ENCODE measurements around the gene KRT85.
"Not testable (repeated sequence)": the region's sequence is repeated elsewhere in the genome, so short reads cannot be mapped to it uniquely, and the experiment has no call there.

Gene KRT85

DNA sequence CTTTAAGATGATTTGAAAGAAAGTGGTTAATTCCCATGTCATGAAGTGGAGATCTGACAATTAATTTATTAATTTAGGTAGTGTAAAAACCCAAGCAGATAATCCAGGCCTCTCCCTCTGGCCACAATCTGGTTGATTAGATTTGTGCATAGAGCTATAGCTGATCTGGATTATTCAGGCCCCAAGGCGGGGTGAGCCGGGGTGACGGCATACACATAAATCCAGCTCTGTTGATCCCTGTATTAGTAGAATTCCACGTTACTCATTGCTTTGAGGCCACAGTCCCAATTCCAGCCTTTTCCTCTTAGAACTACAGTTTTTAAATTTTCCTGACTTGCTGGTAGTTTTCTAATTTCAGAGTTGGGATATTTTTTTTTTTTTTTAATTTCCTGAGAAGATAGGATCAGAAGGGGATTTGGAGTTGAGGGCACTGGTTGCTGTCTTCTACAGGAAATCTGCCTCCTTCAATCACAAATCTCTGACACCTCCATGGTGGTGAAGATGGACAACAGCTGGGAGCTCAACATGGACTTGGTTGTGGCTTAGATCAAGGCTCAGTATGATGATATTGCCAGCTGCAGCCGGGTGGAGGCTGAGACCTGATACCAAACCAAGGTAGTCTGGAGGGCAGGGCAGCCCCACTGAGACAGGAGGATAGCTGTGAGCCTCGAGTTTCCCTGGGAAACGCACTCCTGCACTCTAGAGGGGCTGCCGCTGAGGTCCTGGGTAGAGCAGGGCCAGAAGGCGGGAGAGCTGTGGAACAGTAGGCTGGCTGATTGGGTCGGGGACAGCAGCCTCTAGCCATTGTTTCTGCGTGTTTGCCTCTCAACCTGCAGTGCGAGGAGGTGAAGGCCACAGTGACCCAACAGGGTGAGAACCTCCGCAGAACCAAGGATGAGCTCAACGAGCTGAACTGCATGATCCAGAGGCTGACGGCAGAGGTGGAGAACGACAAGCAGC lies 19.4 kb downstream of the KRT85 start:
- no peak for DNase-seq

DNA sequence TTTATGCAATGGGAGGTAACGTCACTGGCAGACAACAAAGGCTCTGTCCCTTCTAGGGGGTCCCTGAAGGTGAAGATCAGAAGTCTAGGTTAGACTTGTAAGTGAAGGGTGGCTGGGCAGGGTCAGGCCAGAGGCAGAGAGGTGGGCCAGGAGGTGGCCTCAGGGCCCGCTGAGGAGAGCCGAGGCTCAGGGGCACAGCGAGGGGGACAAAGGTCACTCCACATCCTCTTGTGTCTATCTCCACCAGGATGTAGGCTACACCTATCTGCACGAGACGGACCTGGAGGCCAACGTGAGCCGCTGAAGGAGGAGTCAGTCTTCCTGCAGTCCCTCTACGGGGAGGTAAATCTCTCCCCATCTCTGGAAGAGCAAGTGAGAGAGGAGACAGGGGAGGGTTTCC lies 20.3 kb downstream of the KRT85 start:
- DNase-seq: no peak

DNA sequence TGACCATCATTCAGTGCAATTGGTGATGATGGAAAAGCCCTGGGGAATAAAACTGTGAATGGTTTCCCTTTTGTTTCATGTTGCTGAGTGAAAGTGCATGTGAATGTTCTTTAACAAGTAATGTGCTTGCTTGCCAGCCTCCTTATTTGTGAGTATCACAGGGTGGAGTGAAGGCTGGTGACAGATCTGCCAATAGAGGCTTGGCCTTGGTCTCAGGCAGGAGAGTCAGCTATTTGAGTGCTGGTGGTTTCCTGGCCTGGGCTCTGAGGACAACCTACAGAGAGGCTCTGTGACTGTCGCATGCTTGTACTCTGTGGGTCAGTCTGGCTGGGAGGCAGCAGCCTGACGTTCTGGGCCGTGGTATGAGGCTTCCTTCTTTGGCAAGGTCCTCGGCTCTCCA lies 20.7 kb downstream of the KRT85 start:
- DNase-seq: no peak

DNA sequence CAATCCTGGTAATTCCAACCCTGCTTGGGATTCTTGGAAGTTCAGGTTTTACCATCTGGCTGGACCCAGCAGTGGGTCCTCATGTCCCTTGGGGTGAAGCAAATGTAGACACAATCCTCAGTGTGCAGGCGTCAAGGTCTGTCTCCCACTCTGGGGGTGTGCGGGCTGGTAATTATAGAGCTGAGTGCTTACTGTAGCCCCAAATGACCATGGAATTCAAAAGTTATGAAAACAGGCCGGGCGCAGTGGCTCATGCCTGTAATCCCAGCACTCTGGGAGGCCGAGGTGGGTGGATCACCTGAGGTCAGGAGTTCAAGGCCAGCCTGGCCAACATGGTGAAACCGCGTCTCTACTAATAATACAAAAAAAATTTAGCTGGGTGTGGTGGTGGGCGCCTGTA lies 22.2 kb downstream of the KRT85 start:
- not testable (repeated sequence) for DNase-seq

DNA sequence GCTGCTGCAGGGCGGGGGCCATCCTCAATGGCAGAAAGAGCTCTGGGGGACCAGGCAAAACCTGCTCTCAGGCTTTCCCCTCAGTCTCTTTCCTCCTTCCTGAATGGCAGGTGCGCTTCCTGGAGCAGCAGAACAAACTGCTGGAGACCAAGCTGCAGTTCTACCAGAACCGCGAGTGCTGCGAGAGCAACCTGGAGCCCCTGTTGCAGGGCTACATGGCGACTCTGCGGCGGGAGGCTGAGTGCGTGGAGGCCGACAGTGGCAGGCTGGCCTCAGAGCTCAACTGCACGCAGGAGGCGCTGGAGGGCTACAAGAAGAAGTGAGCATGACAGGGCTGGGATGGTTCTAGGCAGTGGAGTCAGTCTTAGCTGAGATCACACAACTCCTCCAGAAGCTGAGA lies 23.2 kb downstream of the KRT85 start:
- no peak for DNase-seq

DNA sequence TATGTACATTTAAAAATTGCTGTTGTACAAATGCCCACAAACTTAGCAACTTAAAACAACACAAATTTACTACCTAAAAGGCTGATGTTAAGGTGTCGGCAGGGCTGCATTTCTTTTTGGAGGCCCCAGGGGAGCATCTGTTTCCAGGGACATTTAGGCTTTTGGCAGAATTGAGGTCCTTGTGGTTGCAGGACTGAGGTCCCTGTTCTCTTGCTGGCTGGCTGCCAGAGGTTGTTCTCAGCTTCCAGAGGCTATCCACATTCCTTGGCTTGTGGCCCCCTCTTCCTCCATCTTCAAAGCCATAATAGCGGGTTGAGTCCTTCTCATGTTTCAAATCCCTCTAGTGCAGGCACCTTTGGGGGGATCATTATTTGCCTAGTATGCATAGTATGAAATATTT lies 23.7 kb downstream of the KRT85 start:
- DNase-seq: no peak

DNA sequence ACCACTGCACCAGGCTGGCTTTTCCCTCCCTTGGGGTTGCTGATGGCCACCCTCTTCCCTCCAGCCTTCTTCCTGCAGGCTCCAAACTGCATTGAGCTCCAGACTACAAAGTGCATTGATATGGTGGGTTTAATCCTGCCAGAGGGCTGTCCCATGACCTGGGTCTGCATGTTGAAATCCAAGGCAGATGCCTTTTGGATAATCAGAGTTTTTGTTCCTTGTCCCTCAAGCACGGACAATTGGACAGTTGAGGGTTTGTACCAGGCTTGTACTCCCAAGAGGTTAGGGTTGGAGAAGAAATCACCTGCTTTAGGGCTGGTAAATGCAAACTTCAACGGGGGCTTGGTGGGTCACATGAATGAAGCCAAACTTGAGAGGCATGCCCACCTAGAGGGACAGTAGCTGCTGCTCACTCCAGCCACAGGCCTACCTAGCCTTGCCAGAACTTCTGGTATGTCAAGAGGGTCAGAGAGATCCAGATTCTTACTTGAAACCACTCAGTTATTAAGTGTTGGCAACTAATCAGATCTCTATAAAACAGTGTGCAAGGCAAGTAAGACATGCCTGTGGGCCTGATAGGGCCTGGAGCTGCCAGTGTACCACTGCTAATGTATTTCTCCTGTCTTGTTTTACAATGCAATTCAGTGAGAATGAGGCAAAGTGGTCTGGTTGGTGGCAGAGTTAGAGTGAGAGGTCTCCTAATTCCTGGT lies 24.3 kb downstream of the KRT85 start:
- DNase-seq: no peak

DNA sequence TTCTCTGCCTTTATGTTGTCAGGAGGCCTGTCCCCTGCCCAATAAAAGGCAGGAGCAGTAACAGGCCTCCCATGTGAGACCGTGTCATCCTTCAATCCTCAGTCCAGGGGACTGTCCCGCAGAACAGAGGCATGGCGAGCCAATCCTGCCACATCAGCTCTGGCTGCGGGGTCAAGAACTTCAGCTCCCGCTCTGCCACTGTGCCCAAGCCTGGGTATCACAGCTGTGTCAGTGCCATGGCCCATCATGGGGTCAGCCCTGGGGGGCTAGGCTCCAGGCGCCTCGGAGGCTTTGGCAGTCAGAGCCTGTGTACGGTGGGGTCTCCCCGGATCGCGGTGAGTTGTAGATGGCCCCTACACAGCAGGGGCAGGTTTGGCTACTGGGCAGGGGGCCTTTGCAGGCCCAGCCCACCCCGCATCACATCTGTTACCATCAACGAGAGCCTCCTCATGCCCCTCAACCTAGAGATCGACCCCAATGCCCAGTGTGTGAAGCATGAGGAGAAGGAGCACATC lies 26.2 kb downstream of the KRT85 start:
- DNase-seq: no peak

DNA sequence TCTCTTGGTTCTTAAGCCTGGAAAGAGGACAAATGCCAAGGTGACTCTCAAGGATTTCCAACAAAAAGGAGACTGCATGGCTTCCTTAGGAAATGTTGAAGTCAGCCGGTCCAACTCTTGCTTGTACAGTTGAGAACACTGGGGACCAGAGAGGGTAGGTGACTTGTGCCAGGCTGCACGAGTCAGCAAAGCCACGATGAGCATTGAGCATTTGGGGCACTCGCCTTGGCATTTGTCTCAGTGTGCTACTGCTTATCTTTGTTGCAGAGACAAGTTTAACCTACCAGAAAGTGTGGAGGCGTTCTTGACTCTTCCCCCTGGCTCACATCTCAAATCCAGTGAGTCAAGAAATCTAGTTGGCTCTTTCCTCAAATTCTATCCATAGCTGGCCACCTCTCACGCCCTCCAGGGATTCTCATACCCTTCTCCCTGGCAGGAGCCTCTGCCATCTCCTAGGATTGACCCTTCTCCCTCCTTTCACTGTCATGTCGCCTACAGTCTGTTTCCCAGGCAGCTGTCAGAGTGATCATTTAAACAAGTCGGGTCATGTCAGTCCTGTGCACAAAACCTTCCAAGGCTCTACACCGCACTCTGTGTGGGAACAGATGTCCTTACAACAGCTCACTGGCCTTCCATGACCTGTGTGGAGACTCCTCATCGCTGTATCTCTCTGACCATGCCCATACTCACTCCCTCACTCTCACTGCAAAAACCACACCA lies 28.9 kb downstream of the KRT85 start:
- no peak for DNase-seq

DNA sequence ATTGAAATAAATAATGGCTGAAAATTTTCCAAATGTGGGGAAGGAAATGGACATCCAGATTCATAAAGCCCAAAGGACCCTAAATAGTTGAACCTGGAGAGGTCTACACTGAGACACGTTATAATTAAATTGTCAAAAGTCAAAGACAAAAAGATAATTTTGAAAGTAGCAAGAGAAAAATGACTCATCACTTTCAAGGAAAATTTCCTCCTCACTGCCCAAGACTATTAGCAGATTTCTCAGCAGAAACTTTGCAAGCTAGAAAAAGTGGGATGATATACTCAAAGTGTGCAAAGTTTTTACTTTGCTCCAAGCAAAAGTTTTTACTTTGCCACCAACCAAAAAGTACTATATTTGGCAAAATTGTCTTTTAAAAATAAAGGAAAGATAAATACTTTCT lies 30.2 kb downstream of the KRT85 start:
- no peak for DNase-seq

DNA sequence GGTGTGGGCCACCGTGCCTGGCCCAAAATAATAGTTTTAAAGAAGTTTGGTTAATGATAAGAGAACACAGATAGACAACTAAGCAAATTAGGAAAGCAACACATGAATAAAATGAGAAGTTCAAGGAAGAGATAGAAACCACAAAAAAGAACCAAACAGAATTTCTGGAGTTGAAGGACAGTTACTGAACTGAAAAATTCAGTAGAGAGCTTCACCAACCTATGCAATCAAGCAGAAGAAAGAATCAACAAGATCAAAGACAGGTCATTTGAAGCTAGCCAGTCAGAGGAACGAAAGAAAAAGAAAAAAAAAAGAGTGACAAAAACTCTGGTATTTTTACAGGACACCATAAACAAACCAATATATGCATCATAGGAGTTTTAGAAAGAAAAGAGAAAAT lies 30.6 kb downstream of the KRT85 start:
- DNase-seq: no peak

DNA sequence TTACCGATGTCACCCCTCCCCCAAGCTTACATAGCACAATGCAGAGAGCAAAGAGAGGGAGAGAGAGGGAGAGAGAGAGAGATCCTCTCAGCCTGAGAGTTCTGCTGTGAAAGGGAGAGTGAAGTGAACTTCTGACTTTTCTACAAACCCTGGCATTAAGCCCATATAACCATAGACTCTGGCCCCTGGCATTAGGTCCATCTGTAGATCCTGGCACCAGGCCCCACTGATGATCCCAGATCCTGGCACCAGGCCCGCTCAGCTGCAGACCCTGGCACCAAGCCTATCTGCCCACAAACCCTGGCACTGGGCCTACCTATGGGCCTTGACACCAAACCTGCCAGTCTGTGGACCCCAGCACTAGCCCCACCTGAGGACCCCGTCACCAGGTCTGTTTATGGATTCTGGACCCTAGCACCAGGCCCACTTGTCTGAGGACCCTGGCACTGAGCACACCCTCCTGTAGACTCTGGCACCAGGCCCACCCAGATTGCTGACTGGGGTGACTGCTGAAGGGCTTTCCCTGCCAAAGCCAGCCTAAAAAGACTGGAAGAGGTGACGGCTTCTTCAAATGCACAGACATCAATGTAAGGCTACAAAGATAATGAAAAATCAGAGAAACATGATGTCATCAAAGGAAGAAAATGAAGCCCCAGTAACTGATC lies 31.6 kb downstream of the KRT85 start:
- no peak for DNase-seq

DNA sequence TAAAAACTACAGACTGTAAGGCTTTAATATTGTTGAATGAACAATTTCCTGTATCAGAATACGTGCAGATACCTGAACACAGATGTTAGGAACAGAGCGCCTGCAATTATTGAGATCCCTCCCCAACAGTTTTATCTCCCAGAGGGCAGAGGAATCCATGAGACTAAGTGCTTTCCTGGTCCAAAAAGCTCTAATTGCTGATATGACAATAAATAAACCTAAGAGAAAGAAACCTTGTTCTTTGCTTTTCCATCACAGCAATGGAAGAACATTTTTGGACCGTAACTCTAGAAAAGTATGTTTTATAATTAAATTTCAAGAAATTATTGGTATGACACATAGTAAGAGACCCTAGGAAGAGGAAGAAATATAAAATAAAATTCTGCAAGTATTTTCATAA lies 33.1 kb downstream of the KRT85 start:
- DNase-seq: no peak

DNA sequence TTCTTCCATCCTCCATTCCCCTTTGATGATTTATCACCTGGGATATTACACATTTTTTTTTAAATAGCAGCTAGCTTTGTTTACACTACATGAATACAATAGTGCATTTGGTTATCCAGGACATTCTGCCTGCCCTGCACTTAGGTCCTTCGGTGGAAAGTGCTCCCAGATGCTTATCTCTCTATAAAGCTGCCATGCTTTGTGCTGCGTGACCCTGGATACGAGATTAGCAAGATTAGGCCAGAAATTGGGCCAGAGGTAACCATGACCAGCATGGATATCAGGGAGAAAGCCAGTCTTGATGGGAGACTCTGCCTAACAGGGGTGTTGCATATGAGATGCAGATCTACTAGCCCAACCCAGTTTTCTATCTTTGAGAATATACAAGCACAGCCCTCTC lies 34.0 kb downstream of the KRT85 start:
- DNase-seq: no peak

DNA sequence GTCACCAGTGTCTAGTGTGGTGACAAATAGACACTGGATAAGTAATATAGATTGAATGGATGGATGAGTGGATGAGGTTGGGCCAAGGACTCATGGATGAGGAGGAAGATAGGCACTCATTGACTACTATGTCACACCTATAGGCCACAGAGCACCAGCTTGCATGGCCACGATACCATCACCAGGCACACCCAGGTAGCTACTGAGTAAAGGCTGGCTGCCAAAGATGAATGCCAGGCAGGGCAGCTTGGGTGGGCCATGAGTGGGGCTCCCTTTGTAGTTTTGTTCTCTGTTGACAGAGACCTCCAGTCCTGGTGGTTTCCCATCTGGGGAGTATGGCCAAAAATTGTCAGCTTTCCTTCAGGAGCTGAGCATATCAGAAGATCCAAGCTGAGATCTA lies 34.9 kb downstream of the KRT85 start:
- no peak for DNase-seq

DNA sequence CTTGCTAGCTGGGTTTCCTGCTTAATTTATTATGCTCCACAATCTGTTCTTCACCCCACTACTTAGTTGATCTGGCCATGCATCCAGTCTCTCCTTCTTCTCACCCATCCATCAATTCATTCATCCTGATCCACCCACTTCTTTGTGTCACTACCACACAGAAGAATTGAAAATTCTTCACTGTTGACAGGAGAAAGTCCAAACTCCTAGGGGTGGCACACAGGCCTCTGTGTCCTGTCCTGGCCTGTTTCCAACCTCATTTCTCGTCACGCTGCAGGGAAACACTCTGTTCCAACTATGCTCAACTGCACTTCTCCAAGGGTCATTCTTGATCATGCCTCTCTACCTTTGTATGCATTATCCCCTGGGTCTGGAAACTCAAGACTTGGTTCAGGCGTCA lies 35.4 kb downstream of the KRT85 start:
- no peak for DNase-seq

DNA sequence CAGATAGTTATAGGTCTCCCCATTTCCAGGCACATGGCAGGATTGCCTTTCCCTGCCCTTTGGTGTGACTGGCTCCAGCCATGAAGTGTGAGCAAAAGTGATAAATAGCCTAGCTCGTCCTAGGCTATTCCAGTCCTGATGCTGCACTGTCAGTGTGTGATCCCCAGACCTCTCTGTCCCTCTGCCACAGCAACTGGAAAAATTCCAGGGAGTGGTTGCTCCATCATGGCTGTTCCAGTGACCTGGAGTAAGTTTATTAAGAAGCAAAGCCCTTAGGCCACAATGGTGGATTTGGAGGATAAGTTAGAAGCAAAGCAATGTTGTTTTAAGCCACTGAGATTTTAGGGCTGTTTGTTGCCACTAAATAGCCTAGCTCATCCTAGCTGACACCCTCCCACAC lies 36.2 kb downstream of the KRT85 start:
- no peak for DNase-seq

DNA sequence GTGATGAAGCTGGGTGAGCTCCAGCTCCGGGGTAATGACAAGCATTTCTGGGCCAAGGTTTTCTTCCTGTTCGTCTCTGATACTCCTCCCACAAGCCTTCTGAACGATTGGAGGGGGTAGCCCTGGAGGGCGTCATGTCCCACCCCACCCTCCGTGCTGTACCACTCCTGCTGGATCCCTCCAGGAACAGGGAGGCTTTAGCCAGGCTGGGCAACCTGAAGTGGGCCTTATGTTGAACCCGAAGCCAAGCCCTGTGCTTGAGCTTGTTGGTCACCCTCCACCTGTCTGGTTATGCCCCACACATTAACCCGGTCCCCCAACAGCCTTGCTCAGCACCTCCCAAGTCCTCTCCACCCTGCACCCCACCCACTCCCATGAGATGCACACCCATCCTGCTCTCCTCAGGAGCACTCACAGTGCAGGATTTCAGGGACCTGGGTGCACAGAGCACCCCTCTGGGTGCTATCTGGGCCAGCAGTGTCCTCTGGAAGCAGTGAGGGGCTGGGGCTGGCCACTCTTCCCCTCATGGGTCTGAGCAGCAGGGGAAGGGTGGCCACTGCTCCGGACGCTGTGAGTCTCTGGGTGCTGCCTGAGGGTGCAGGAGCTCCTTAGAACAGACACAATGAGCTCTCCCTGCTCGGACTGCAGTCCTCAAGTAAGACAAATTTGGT lies 39.3 kb downstream of the KRT85 start:
- DNase-seq: no peak

DNA sequence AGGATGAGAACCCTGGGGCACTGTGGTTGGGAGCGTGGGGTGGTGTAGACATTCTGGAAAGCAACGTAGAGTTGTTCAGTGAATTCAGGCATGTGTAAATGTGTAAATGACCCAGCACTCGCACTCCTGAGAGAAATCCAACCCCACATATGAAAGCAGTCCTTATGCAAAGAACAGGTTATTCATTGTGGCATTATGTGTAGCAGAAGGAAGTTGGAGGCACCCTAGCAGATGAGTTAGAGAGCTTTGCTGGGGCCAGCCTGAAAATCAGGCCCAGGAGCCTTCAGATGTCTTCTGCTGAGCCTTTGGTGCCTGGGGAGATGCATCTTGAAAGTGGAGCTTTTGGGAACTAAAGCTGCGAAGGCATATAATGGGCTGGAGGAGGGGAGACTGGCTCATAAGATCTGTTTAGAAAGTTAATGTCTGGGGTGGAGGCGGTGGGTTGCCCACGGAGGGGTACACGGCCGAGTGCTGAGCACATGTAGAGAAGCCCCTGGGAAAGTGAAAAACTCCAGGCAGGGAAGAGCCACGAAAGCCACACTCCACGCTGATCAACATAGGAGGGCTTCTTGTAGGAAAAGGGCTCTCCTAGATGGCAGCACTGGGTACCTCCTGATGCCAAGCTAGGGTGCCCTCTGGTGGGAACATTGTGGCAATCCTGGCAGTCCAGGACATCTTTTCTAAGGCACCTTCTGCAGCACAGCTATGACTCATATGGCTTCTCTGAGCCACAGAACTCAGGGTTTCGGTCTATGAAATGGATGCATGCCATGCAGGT lies 40.0 kb downstream of the KRT85 start:
- peak; percentile 82 for DNase-seq

DNA sequence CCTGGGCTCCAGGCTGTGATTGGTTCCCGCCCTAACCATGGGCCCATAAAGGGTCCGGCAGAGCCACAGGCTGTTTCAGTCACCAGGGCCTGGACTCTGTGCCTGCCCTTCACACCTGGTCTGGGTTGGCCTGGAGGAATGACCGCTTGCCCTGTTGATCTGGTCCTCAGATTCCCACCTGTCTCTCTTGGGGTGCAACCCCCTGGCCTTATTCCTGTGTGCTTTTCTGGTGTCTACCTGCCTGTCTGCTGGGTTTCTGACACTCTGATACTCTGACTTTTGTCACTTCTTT lies 43.2 kb downstream of the KRT85 start:
- no peak for DNase-seq

DNA sequence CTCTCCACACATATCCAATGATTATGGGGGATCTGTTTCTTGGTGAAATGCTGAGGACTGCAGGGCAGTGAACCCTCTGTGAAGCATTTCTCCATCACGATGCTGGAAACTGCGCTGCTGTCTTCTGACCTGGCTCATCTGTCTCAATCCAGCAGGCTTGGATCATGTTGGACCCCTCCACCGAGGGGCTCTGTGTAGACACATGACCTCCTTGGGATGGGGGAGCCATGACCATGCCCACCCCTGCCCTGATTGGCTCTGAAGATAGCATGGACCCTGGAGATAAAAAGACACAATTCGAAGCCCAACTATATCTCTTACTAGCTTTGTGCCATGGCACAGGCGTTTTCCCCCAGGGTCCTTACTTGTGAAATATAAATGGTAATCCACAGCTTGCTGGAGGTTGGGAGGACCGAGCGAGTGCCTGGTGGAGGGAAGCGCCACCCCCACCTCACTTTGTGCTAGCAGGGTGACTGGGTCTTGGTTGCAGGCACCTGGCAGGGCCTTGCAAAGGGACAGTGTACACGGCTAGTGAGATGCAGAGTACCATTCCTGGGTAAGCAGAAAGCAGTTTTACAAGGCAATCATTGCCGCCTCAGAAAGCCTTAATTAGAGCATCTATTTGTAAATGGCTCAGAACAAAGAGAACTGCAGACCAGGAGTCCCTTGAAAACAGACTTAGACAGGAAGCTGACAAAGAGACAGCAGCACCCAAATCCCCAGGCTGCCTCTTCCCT lies 43.7 kb downstream of the KRT85 start:
- DNase-seq: no peak
